Glutamatergic neuron (in vitro differentiated cells): ENCODE measurements around the gene DNMT3A. TPM values are rescaled to one million over a fixed set of nuclear protein-coding genes. Genes with fewer than 3 reads are reported as not detected.
A peak's percentile ranks its signal among the peaks of the same experiment; 100 is the strongest.

Source experiments
- DNase-seq: peaks from one replicate; pipeline ENCODE4 v3.0.0; 2022
- H3K27ac Mint-ChIP-seq: one replicate; pipeline ENCODE4 v1.8.0; 2020; ENCODE audit warnings: mild to moderate bottlenecking, mixed read lengths, inconsistent platforms; ENCODE audit not compliant: unreplicated experiment
- H3K27me3 Mint-ChIP-seq: one replicate; pipeline ENCODE4 v1.8.0; 2020; ENCODE audit warnings: mild to moderate bottlenecking, moderate library complexity, mixed read lengths, inconsistent platforms; ENCODE audit not compliant: unreplicated experiment
- H3K36me3 Mint-ChIP-seq: one replicate; pipeline ENCODE4 v1.8.0; 2020; ENCODE audit warnings: mild to moderate bottlenecking, mixed read lengths, inconsistent platforms; ENCODE audit not compliant: unreplicated experiment
- H3K4me1 Mint-ChIP-seq: one replicate; pipeline ENCODE4 v1.8.0; 2020; ENCODE audit warnings: mild to moderate bottlenecking, low read depth, mixed read lengths, inconsistent platforms; ENCODE audit not compliant: unreplicated experiment
- H3K4me3 Mint-ChIP-seq: one replicate; pipeline ENCODE4 v1.8.0; 2020; ENCODE audit warnings: mild to moderate bottlenecking, mixed read lengths, inconsistent platforms; ENCODE audit not compliant: unreplicated experiment
- H3K9me3 Mint-ChIP-seq: one replicate; pipeline ENCODE4 v1.8.0; 2020; ENCODE audit warnings: mild to moderate bottlenecking, moderate library complexity, mixed read lengths, inconsistent platforms; ENCODE audit not compliant: unreplicated experiment
- total RNA-seq: library from RNA; stranded (reverse); fragmentation: NEBNext Ultra II Directional; extraction: Animal tissue kit (Norgen Biotek cat#: 25700); gene quantifications from one replicate; pipeline ENCODE4 v1.2.1, GENCODE V29; 2021; ENCODE audit not compliant: unreplicated experiment
- TF ChIP-seq, protein P1 (sequence below): fragments of 200-600 bp; sonication (generic); IDR thresholded peaks from one replicate; pipeline ENCODE4 v1.5.0; 2021; ENCODE audit not compliant: partially characterized antibody, unreplicated experiment

Gene DNMT3A
- total RNA-seq, 1 donor from 2014 or later, result 175 TPM

DNA sequence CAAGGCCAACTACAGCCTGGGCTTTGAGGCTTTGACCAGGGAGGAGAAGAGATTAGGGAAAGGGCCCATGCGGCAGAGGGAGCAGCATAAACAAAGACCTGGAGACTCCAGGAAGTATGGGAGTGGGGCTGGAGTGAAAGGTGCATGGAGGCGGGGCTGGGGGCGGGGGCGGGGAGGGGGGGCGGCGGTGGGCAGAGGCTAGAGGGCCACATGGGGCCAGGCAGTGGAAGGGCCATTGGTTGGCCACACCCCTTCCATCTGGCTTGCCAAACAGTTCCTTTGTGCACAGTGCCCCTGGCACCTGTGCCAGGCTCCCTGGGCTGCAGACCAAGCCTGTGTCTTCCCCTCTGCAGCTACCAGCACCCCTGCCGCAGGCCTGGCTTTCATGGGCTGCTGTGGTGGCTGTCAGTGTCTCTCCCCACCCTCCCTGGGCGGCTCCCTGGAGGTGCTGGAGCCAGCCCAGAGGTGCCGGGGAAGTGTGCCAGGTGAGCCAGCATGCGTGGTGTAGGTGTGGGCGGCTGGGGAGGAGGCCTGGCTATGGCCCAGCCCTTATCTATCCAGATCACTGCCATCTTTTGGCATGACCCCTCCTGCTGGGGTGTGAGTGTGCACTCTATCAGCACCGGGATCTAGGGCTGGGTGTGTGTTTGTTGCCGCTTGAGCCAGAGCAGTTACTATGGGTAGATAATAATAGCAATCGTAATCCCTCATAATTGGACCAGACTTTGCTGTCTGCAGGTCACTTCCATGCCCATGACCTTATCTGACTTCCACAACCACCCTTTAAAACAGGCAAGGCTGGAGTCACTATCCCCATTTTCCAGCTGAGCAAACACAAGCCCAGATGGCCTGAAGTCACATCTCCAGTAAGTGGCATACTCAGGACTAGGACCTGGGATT lies 30.5 kb downstream of the DNMT3A start:
- Mint-ChIP-seq H3K4me3 (no peak overlapping the region), H3K4me1 (peaks cover 39% of the 10 kb centered on the region), H3K27ac (no peak overlapping the region), H3K36me3 (no peaks in the 10 kb centered on the region), H3K9me3 (peaks cover 8% of the 10 kb centered on the region), H3K27me3 (peaks cover 7% of the 10 kb centered on the region)
- TF ChIP-seq, protein P1, sequence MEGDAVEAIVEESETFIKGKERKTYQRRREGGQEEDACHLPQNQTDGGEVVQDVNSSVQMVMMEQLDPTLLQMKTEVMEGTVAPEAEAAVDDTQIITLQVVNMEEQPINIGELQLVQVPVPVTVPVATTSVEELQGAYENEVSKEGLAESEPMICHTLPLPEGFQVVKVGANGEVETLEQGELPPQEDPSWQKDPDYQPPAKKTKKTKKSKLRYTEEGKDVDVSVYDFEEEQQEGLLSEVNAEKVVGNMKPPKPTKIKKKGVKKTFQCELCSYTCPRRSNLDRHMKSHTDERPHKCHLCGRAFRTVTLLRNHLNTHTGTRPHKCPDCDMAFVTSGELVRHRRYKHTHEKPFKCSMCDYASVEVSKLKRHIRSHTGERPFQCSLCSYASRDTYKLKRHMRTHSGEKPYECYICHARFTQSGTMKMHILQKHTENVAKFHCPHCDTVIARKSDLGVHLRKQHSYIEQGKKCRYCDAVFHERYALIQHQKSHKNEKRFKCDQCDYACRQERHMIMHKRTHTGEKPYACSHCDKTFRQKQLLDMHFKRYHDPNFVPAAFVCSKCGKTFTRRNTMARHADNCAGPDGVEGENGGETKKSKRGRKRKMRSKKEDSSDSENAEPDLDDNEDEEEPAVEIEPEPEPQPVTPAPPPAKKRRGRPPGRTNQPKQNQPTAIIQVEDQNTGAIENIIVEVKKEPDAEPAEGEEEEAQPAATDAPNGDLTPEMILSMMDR, result no peak
- DNase-seq, result no peak

DNA sequence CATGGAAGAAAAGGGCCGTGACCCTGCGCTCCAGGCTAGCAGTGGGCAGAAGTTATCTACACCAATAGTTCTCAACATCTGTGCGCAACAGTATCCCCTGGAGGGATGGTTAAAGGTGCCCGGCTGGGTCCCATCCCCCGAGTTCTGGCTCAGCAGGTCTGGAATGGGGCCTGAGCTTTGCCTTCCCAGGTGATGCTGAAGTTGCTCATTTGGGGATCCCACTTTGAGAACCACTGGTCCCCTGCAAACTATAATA lies 31.1 kb downstream of the DNMT3A start:
- no peak overlapping the region for H3K4me3 Mint-ChIP-seq
- TF ChIP-seq, protein P1, result no peak
- H3K27me3 Mint-ChIP-seq, result peaks cover 7% of the 10 kb centered on the region
- H3K4me1 Mint-ChIP-seq, result peaks cover 42% of the 10 kb centered on the region
- H3K9me3 Mint-ChIP-seq, result peaks cover 8% of the 10 kb centered on the region
- DNase-seq, result no peak
- H3K27ac Mint-ChIP-seq, result peak overlapping the region; percentile 81
- no peaks in the 10 kb centered on the region for H3K36me3 Mint-ChIP-seq

DNA sequence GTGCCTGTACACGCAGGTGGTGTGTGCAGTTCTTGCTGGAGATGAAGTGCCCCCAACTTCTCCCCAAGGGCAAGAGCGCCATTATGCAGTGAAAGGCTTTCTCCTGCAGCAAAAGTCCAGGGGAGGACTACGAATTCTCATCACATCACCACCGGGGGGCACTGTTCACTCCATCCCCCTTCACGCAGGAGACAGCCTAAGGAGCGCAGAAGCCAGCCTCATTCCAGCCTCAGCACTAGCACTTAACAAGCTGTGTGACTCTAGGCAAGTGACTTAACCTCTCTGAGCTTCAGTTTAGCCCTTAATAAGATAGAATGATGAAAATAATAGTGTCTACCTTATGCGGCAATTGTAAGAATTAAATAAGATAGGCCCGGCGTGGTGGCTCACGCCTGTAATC lies 32.3 kb downstream of the DNMT3A start:
- DNase-seq, result peak; percentile 87
- Mint-ChIP-seq H3K27me3 (peaks cover 7% of the 10 kb centered on the region), H3K4me1 (peaks cover 52% of the 10 kb centered on the region), H3K4me3 (peak overlapping the region; percentile 15), H3K9me3 (peaks cover 8% of the 10 kb centered on the region), H3K27ac (peak overlapping the region; percentile 64), H3K36me3 (no peaks in the 10 kb centered on the region)
- TF ChIP-seq, protein P1, result peak; percentile 75

DNA sequence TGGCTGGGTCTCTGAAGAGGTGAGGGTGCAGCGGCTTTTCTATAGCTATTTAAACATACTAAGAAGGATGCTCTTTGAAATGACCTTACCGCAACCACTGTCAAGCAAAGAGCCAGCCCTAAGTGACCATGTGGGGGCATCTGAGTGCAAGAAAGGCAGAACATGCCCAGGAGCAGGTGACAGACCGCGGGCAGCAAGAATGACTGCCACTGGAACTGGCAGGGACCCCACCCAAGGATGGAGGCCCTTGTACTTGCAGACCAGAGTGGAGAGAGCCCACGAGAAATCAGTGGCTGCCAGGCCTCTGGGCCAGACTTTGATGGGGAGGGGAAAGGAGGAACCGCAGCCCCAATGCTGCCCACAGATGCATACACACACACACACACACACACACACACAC lies 33.1 kb downstream of the DNMT3A start:
- Mint-ChIP-seq H3K9me3 (peaks cover 11% of the 10 kb centered on the region), H3K36me3 (no peaks in the 10 kb centered on the region), H3K27me3 (peaks cover 7% of the 10 kb centered on the region), H3K4me1 (peaks cover 55% of the 10 kb centered on the region), H3K27ac (peak overlapping the region; percentile 64), H3K4me3 (peak overlapping the region; percentile 25)
- DNase-seq, result no peak
- TF ChIP-seq, protein P1, result no peak

DNA sequence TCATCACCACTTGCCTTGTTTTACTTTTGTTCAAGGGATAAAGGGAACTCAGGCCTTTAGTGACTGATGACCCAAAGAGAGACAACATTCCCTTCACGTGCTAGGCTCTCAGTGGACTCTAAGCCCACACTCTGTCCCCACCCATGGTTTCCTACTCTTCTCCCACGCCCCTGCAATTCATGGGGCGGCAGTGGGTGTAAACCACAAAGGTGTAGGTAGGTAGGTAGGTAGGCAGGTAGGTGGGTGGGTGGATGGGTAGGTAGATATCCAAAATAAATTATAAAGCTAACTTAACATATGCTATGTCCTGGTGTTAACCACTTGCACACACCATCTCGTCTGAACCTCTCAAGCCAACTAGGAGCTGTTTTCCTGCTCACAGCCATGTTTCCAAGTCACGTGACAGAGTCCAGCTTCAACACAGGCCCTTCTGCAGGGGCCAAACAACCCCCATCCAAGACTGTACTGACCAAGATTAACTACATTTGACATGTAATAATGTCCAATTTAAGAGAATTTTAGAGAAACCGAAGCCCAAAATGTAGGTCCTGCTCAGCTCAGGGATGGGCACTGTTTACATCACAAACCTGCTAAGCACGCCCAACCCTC lies 33.7 kb downstream of the DNMT3A start:
- DNase-seq, result no peak
- TF ChIP-seq, protein P1, result no peak
- no peak overlapping the region for H3K27ac Mint-ChIP-seq
- H3K9me3 Mint-ChIP-seq, result peaks cover 11% of the 10 kb centered on the region
- H3K27me3 Mint-ChIP-seq, result peaks cover 7% of the 10 kb centered on the region
- no peak overlapping the region for H3K4me3 Mint-ChIP-seq
- peaks cover 57% of the 10 kb centered on the region for H3K4me1 Mint-ChIP-seq
- H3K36me3 Mint-ChIP-seq, result no peaks in the 10 kb centered on the region
